ENCODE data around the gene MPG.

- TF ChIP-seq SPI1 (IDR thresholded peaks at IDR 0.05; ENCODE audit: low read depth, low read length) (no peak), POLR2A (IDR thresholded peaks at IDR 0.05; ENCODE audit: low read depth, low read length) (no peak), POLR2AphosphoS5 (IDR thresholded peaks at IDR 0.05; ENCODE audit: low read depth, low read length) (no peak), TAF1 (IDR thresholded peaks at IDR 0.05; ENCODE audit: low read depth, low read length) (no peak), PAX5 (IDR thresholded peaks at IDR 0.05; ENCODE audit: insufficient read depth, low read length, severe bottlenecking) (no peak)
These were observed 8.8 kb upstream of the MPG start for GRCh38 chr16:69181-69580.
